KMS-11 (cell line): Measurements from ENCODE around the gene ZNF784.

Source experiments
- H2AFZ ChIP-seq: fragments of 200-600 bp; sonication (generic); 2 replicates; pipeline ENCODE4 v1.6.1; 2016; ENCODE audit warnings: antibody characterized with exemption, mixed run types, low read depth
- H3K27ac ChIP-seq: fragments of 200-600 bp; sonication (generic); 2 replicates; pipeline ENCODE4 v1.6.1; 2016; ENCODE audit warnings: mild to moderate bottlenecking, mixed run types
- H3K27me3 ChIP-seq: fragments of 200-600 bp; sonication (generic); 2 replicates; pipeline ENCODE4 v1.6.1; 2017; ENCODE audit warnings: mild to moderate bottlenecking, low read depth, mixed run types, moderate library complexity; ENCODE audit not compliant: insufficient read depth
- H3K36me3 ChIP-seq: fragments of 200-600 bp; sonication (generic); 2 replicates; pipeline ENCODE4 v1.6.1; 2017; ENCODE audit warnings: mild to moderate bottlenecking, mixed run types; ENCODE audit not compliant: insufficient read depth
- H3K4me1 ChIP-seq: fragments of 200-600 bp; sonication (generic); 2 replicates; pipeline ENCODE4 v1.6.1; 2016; ENCODE audit warnings: mild to moderate bottlenecking, low read depth, mixed run types; ENCODE audit not compliant: poor library complexity, severe bottlenecking
- H3K4me2 ChIP-seq: fragments of 200-600 bp; sonication (generic); 2 replicates; pipeline ENCODE4 v1.7.0; 2016; ENCODE audit warnings: mild to moderate bottlenecking, mixed run types
- H3K4me3 ChIP-seq: fragments of 200-600 bp; sonication (generic); IDR thresholded peaks from 2 replicates; pipeline ENCODE4 v1.6.1; 2017; ENCODE audit warnings: low read depth, low read length, mixed read lengths; ENCODE audit not compliant: insufficient read depth
- H3K79me2 ChIP-seq: fragments of 200-600 bp; sonication (generic); 2 replicates; pipeline ENCODE4 v1.6.1; 2016; ENCODE audit warnings: low read depth, mixed run types; ENCODE audit not compliant: insufficient read depth
- H3K9ac ChIP-seq: fragments of 200-600 bp; sonication (generic); 2 replicates; pipeline ENCODE4 v1.6.1; 2016; ENCODE audit warnings: mild to moderate bottlenecking, mixed run types
- H4K20me1 ChIP-seq: fragments of 200-600 bp; sonication (generic); 2 replicates; pipeline ENCODE4 v1.6.1; 2016; ENCODE audit warnings: mild to moderate bottlenecking, mixed run types; ENCODE audit not compliant: insufficient read depth
- CTCF ChIP-seq: fragments of 200-600 bp; sonication (generic); conservative IDR thresholded peaks from 2 replicates; pipeline ENCODE4 v1.6.1; 2017; ENCODE audit warnings: low read depth, mild to moderate bottlenecking, antibody characterized with exemption, low read length, moderate library complexity, mixed read lengths

Gene ZNF784

GRCh38 chr19:55613396-55613795, 11.0 kb downstream of the ZNF784 start:
- Histone ChIP-seq H3K27ac (no peak overlapping the region), H3K4me3 (no peak overlapping the region), H2AFZ (no peak overlapping the region), H3K9ac (no peak overlapping the region), H3K36me3 (no peaks in the 10 kb centered on the region), H4K20me1 (no peaks in the 10 kb centered on the region), H3K79me2 (no peaks in the 10 kb centered on the region), H3K27me3 (no peaks in the 10 kb centered on the region), H3K4me1 (peaks cover 14% of the 10 kb centered on the region), H3K4me2 (no peak overlapping the region)
- TF ChIP-seq CTCF: no peak

GRCh38 chr19:55611983-55612645, 12.3 kb downstream of the ZNF784 start:
- no peak for TF ChIP-seq CTCF
- peaks cover 14% of the 10 kb centered on the region for H3K4me1 ChIP-seq
- H3K4me3 ChIP-seq: no peak overlapping the region
- H4K20me1 ChIP-seq: no peaks in the 10 kb centered on the region
- no peaks in the 10 kb centered on the region for H3K27me3 ChIP-seq
- no peak overlapping the region for H3K9ac ChIP-seq
- H3K79me2 ChIP-seq: 0 out of 2 replicates have a peak, but pooled peaks cover 8% of the 10 kb centered on the region
- H3K27ac ChIP-seq: no peak overlapping the region
- H3K4me2 ChIP-seq: peak overlapping the region; percentile 9; the same call in 1 of the 2 replicates
- no peaks in the 10 kb centered on the region for H3K36me3 ChIP-seq
- no peak overlapping the region for H2AFZ ChIP-seq

- Histone ChIP-seq H3K4me3 (no peak overlapping the region), H3K36me3 (no peaks in the 10 kb centered on the region), H3K4me1 (peaks cover 21% of the 10 kb centered on the region), H3K9ac (no peak overlapping the region), H2AFZ (no peak overlapping the region), H4K20me1 (no peaks in the 10 kb centered on the region), H3K4me2 (peak overlapping the region; percentile 9; the same call in 1 of the 2 replicates), H3K79me2 (0 out of 2 replicates have a peak, but pooled peaks cover 14% of the 10 kb centered on the region), H3K27me3 (no peaks in the 10 kb centered on the region), H3K27ac (no peak overlapping the region)
- no peak for TF ChIP-seq CTCF
Measured at GRCh38 chr19:55611300-55611982, 12.9 kb downstream of the ZNF784 start.

- peaks cover 23% of the 10 kb centered on the region for H3K4me1 ChIP-seq
- no peaks in the 10 kb centered on the region for H3K27me3 ChIP-seq
- H2AFZ ChIP-seq: no peak overlapping the region
- no peak overlapping the region for H3K9ac ChIP-seq
- H3K4me3 ChIP-seq: no peak overlapping the region
- no peaks in the 10 kb centered on the region for H3K36me3 ChIP-seq
- no peak overlapping the region for H3K4me2 ChIP-seq
- no peaks in the 10 kb centered on the region for H4K20me1 ChIP-seq
- H3K79me2 ChIP-seq: 0 out of 2 replicates have a peak, but pooled peaks cover 15% of the 10 kb centered on the region
- no peak for TF ChIP-seq CTCF
- no peak overlapping the region for H3K27ac ChIP-seq
Measured at GRCh38 chr19:55609326-55609725, 15.0 kb downstream of the ZNF784 start.
